A549 (cell line): Measurements from ENCODE around the gene RIMBP2.

Source experiments
- CEBPB ChIP-seq, 2 experiments: fragments of >200 bp in 1 of 2; sonication (Bioruptor Twin) in 1 of 2; formaldehyde crosslinking in 1 of 2; IDR thresholded peaks; 2 replicates each; pipeline ENCODE4 v1.6.1; 2012 to 2016
- TF ChIP-seq, protein P1 (sequence below): fragments of >200 bp; sonication (Bioruptor Twin); formaldehyde crosslinking; IDR thresholded peaks from 3 replicates; pipeline ENCODE4 v1.5.1; 2016
- TF ChIP-seq, protein P2 (sequence below): fragments of 200-600 bp; sonication (generic); IDR thresholded peaks from 2 replicates; pipeline ENCODE4 v1.6.1; 2016; ENCODE audit warnings: antibody characterized with exemption, mild to moderate bottlenecking, moderate library complexity

DNA sequence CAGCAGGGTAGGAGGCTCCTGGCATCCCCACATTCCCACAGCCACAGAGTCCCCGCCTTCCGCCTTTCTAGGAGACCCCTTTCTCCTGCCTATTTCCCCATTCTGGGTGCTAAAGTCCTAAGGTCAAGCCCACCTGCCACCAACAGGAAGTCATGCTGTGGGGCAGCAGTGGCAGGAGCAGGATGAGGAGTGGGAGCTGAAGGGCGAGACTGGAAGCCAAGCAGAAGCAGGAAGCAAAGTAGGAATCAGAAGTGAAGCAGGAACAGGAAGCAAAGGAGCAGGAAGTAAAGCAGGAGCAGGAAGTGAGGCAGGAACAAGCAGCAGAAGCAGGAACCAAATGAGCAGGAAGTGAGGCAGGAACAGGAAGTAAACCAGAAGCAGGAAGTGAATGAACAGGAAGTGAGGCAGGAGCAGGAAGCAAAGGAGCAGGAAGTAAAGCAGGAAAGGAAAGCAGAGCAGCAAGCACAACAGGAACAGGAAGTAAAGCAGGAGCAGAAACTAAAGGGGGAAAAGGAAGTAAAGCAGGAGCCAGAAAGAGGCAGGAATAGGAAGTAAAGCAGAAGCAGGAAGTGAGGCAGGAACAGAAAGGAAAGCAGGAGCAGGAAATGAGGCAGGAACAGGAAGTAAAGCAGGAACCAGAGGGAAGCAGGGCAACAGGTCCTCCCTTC is 38.3 kb upstream of the RIMBP2 start:
- TF ChIP-seq, protein P1, sequence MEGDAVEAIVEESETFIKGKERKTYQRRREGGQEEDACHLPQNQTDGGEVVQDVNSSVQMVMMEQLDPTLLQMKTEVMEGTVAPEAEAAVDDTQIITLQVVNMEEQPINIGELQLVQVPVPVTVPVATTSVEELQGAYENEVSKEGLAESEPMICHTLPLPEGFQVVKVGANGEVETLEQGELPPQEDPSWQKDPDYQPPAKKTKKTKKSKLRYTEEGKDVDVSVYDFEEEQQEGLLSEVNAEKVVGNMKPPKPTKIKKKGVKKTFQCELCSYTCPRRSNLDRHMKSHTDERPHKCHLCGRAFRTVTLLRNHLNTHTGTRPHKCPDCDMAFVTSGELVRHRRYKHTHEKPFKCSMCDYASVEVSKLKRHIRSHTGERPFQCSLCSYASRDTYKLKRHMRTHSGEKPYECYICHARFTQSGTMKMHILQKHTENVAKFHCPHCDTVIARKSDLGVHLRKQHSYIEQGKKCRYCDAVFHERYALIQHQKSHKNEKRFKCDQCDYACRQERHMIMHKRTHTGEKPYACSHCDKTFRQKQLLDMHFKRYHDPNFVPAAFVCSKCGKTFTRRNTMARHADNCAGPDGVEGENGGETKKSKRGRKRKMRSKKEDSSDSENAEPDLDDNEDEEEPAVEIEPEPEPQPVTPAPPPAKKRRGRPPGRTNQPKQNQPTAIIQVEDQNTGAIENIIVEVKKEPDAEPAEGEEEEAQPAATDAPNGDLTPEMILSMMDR, result no peak
- TF ChIP-seq, protein P2, sequence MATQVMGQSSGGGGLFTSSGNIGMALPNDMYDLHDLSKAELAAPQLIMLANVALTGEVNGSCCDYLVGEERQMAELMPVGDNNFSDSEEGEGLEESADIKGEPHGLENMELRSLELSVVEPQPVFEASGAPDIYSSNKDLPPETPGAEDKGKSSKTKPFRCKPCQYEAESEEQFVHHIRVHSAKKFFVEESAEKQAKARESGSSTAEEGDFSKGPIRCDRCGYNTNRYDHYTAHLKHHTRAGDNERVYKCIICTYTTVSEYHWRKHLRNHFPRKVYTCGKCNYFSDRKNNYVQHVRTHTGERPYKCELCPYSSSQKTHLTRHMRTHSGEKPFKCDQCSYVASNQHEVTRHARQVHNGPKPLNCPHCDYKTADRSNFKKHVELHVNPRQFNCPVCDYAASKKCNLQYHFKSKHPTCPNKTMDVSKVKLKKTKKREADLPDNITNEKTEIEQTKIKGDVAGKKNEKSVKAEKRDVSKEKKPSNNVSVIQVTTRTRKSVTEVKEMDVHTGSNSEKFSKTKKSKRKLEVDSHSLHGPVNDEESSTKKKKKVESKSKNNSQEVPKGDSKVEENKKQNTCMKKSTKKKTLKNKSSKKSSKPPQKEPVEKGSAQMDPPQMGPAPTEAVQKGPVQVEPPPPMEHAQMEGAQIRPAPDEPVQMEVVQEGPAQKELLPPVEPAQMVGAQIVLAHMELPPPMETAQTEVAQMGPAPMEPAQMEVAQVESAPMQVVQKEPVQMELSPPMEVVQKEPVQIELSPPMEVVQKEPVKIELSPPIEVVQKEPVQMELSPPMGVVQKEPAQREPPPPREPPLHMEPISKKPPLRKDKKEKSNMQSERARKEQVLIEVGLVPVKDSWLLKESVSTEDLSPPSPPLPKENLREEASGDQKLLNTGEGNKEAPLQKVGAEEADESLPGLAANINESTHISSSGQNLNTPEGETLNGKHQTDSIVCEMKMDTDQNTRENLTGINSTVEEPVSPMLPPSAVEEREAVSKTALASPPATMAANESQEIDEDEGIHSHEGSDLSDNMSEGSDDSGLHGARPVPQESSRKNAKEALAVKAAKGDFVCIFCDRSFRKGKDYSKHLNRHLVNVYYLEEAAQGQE, result no peak
- TF ChIP-seq CEBPB (IDR thresholded peaks at IDR 0.05), result no peak
